ENCODE measurements around the gene IMPDH1.

DNA sequence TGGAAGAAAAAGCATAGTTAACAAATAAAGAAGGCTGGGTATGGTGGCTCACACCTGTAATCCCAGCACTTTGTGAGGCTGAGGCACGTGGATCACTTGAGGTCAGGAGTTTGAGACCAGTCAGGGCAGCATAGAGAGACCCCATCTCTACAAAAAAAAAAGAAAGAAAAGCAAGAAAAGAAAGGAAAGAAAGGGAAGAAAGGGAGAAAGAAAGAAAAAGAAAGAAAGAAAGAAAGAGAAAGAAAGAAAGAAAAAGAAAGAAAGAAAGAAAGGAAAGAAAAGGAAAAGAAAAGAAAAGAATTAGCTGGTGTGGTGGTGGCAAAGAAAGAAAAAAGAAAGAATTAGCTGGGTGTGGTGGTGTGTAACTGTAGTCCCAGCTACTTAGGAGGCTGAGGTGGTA lies 42.8 kb upstream of the IMPDH1 start:
- TF ChIP-seq JUND (IDR thresholded peaks at IDR 0.05), result no peak
- TF ChIP-seq, protein P1, sequence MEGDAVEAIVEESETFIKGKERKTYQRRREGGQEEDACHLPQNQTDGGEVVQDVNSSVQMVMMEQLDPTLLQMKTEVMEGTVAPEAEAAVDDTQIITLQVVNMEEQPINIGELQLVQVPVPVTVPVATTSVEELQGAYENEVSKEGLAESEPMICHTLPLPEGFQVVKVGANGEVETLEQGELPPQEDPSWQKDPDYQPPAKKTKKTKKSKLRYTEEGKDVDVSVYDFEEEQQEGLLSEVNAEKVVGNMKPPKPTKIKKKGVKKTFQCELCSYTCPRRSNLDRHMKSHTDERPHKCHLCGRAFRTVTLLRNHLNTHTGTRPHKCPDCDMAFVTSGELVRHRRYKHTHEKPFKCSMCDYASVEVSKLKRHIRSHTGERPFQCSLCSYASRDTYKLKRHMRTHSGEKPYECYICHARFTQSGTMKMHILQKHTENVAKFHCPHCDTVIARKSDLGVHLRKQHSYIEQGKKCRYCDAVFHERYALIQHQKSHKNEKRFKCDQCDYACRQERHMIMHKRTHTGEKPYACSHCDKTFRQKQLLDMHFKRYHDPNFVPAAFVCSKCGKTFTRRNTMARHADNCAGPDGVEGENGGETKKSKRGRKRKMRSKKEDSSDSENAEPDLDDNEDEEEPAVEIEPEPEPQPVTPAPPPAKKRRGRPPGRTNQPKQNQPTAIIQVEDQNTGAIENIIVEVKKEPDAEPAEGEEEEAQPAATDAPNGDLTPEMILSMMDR (IDR thresholded peaks at IDR 0.05; ENCODE audit: low read depth, low read length, missing input control), result no peak
- TF ChIP-seq, protein P2, sequence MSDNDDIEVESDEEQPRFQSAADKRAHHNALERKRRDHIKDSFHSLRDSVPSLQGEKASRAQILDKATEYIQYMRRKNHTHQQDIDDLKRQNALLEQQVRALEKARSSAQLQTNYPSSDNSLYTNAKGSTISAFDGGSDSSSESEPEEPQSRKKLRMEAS (IDR thresholded peaks at IDR 0.05), result no peak
- TF ChIP-seq, protein P3, sequence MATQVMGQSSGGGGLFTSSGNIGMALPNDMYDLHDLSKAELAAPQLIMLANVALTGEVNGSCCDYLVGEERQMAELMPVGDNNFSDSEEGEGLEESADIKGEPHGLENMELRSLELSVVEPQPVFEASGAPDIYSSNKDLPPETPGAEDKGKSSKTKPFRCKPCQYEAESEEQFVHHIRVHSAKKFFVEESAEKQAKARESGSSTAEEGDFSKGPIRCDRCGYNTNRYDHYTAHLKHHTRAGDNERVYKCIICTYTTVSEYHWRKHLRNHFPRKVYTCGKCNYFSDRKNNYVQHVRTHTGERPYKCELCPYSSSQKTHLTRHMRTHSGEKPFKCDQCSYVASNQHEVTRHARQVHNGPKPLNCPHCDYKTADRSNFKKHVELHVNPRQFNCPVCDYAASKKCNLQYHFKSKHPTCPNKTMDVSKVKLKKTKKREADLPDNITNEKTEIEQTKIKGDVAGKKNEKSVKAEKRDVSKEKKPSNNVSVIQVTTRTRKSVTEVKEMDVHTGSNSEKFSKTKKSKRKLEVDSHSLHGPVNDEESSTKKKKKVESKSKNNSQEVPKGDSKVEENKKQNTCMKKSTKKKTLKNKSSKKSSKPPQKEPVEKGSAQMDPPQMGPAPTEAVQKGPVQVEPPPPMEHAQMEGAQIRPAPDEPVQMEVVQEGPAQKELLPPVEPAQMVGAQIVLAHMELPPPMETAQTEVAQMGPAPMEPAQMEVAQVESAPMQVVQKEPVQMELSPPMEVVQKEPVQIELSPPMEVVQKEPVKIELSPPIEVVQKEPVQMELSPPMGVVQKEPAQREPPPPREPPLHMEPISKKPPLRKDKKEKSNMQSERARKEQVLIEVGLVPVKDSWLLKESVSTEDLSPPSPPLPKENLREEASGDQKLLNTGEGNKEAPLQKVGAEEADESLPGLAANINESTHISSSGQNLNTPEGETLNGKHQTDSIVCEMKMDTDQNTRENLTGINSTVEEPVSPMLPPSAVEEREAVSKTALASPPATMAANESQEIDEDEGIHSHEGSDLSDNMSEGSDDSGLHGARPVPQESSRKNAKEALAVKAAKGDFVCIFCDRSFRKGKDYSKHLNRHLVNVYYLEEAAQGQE (IDR thresholded peaks at IDR 0.05), result no peak
- no peak for TF ChIP-seq TAF1 (conservative IDR thresholded peaks at IDR 0.05)
- no peak for TF ChIP-seq NR2F2 (IDR thresholded peaks at IDR 0.05)
- TF ChIP-seq HNF4G (IDR thresholded peaks at IDR 0.05), result no peak
- TF ChIP-seq EGR1 (IDR thresholded peaks at IDR 0.05; ENCODE audit: low read depth in 2 of 2), result no peak
